ACHN (cell line): ENCODE measurements around the gene VAX1.
"Not testable (repeated sequence)": the region's sequence is repeated elsewhere in the genome, so short reads cannot be mapped to it uniquely, and the experiment has no call there.

Source experiments
- DNase-seq: peaks from one replicate; pipeline ENCODE4 v3.0.0-alpha.2; 2015
- in situ Hi-C: cut with HindIII; loops from 2 replicates; pipeline ENCODE4 v1.10.0; 2017; ENCODE audit warnings: low sequenced_read_pairs, low pct_ligation_motif_present, low pct_unique_long_range_greater_than_20kb

VAX1 gene, protein sequence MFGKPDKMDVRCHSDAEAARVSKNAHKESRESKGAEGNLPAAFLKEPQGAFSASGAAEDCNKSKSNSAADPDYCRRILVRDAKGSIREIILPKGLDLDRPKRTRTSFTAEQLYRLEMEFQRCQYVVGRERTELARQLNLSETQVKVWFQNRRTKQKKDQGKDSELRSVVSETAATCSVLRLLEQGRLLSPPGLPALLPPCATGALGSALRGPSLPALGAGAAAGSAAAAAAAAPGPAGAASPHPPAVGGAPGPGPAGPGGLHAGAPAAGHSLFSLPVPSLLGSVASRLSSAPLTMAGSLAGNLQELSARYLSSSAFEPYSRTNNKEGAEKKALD

DNA sequence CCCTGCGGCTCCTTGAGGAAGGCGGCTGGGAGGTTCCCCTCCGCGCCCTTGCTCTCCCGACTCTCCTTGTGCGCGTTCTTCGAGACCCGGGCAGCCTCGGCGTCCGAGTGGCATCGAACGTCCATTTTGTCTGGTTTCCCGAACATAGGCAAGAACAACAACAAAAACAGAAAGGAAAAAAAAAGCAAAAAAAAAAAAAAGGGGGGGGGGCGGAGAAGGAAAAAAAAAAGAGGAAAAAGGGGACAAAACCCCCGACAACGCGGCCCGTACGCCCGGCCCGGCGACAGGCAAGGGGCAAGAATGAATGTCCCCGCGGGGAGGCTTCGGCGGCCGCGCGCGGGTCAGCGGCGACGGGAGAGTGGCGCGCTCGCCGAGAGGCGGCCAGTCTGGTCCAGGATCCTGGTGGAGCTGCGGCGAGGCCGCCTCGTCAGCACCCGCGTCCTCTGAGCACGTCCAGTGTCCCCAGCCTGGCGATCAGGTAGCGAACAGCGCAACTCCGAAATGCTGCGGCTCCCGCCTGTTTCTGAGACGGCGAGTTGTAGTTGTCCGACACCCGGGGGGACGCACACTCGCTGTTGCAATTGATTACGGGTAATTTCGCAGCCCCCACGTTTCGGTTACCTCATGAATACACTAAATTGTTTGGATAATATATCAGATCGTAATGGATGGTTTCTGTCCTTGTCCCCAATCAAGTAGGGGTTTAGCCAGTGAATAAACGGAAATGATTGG, at the start of gene VAX1:
Gene VAX1, minus strand, starts transcription at position 360 of the 732 bp plus-strand sequence. Its CDS starts 214 bp downstream, at position 146.
- in situ Hi-C loops: no loop called here
- peak; percentile 7 for DNase-seq

DNA sequence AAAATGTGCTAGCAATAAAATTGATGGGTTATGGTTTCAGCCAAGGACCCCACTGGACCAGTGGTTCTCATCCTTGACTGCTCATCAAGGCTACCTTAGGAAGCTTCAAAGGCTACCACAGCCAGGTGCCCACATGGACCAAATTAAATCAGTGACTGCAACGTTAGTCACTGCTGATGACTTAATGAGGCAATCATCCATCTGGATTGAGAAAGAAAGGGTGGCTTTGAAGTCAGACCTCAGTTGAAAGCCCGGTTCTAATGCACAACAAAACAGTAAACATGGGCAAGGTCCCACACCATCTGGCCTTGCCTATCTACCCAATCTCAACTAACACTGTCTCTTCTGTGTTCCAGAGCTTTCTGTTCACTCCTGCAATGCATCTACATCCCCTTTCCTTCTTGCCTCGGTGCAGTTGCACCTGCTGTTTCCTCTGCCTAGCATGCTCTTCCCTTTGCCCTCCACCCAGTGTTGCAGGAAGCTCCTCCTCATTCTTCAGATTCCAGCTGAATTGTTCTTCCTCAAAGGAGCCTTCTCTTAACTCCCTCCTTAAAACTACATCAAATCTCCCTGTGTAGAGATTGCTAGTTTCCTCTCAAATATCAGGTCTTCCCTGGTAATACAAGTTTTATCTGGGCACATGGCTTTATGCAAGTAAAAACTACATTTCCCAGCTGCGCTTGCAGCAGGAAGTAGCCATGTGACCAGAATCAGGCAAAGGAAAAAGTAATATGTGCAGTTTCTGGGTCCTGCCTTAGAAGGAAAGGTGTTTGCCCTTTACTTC, 49.0 kb upstream of the VAX1 start:
- peak; percentile 36 for DNase-seq
- in situ Hi-C loops: loop anchor here (25.0 kb wide), 1 partner anchor 375 kb away; no protein-coding TSS in a partner anchor

DNA sequence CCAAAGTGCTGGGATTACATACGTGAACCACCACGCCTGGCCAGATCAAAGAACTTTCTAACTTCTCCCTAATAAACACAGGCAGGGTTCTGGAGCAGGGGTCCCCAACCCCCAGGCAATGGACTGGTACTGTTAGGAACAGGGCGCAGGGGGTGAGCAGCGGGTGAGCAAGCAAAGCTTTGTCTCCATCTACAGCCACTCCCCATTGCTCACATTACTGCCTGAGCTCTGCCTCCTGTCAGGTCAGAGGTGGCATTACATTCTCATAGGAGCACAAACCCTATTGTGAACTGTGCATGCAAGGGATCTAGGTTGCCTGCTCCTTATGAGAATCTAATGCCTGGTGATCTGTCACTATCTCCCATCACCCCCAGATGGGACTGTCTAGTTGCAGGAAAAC, 47.7 kb upstream of the VAX1 start:
- in situ Hi-C loops: loop anchor here (25.0 kb wide), 1 partner anchor 374 kb away; no protein-coding TSS in a partner anchor
- not testable (repeated sequence) for DNase-seq

DNA sequence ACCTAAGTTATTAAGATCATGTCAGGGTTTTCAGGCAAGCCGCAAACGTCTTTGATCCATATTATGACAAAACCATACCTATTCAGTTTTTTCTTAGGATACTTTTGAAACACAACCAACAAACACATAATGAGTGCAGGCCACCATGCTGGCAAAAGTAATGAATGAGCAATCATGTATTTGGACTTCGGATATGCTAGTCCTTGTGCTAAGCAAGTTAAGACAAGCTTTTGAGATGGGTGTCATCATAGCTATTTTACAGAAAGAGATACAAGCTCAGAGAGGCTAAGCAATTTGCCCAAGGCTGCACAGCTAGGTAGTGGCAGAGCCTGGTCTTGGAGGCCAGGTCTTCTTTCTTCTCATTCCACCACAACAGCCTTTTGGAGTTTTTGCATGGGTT, 46.8 kb upstream of the VAX1 start:
- no peak for DNase-seq
- in situ Hi-C loops: loop anchor here (25.0 kb wide), 1 partner anchor 373 kb away; no protein-coding TSS in a partner anchor

DNA sequence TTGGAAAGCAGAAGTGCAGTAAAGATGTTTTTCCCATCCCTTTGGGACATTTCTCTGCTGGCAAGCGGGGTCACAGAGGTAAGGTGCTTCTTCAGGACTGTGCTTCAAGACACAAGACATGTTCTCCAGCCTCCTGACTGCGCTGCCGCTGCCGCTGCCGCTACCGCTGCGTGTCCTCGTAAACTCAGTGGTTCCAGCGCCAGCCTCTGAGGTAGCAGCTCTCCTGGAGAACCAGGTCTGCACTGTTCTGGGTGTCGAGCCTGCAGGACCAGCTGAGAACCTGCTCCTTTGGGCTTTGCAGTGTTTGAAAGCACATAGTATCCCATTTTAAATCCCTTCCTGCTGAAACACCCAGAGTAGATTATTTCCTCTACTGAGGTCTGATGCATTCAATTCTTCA, 46.2 kb upstream of the VAX1 start:
- in situ Hi-C loops: loop anchor here (25.0 kb wide), 1 partner anchor 372 kb away; no protein-coding TSS in a partner anchor
- DNase-seq: no peak

DNA sequence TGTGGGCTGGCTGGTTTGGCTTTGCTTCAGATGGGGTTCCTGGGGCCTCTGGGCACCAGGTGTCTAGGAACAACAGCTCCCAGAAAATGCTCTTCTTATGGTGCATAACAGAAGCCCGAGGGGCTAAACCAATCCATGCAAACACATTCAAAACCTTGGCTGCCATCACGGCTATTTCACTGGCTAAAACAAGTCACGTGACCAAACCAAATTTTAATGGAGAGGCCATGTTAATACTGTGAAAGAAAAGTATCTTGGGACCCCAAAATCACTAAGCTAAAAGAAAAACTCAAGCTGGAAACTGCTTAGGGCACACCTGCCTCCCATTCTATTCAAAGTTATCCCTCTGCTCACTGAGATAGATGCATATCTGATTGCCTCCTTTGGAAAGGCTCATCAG, 40.1 kb upstream of the VAX1 start:
- DNase-seq: no peak
- in situ Hi-C loops: loop anchor here (25.0 kb wide), 1 partner anchor 366 kb away; no protein-coding TSS in a partner anchor

DNA sequence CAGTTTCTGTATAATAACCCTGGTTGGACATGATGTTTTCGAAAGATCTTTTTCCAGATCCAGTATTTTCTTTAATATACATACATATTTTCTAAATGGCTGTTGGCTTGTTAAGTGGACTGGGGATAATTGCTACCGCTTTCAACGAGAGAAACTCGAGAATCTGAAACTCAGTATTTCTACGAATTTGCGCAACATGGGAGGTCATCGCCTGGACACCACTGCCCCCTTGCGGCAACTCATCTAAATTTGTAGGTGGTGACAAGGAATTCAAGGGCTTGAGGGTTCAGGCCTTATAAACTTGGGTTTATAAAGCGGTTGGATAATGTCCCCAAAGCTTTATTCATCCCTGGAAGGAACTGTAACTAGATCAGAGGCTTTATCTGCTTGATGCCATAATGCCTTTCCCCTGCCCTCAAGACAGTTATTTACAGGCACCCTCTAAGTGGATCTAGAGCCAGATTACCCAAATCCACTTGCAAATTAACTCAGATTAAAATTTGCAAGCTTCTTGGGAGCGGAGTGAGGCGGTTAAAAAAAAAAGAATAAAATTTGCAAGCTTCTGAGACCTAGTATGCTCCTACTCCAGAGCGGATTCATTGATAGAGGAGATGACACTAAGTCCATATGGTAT, 37.9 kb upstream of the VAX1 start:
- in situ Hi-C loops: loop anchor here (25.0 kb wide), 1 partner anchor 364 kb away; no protein-coding TSS in a partner anchor
- peak; percentile 83 for DNase-seq

DNA sequence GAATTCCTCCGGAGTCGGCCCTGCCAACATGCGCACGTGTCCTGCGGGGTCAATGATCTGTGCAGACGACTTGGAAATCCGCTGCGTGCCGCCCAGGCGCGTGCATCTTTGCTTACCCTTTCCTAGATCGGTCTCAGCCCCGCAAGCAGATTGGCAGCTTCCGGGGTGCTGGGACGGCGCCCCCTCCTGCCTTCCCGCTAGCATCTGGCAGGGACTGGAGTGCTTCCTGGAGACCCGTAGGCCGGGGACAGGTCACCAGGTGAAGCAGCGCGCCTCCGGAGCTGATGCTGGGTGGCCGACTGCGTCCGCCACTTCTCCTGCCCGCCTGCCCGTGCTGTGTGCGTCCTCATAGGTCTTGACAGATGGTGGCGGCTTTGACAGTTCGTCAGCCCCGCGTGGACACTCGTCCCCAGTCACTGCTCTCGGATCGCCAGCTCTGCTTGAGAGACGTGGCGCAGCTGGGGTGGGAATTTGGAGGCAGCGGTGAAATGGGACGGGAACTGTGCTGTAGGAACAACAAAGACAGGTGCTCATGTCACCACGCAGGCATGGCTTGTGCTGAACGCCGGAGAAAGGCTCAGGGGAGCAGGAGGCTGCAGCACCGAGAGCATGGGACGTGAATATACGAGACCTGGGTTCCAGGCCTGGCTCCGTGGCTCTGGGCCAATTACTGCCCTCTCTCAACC, 37.3 kb upstream of the VAX1 start:
- in situ Hi-C loops: loop anchor here (25.0 kb wide), 1 partner anchor 363 kb away; no protein-coding TSS in a partner anchor
- DNase-seq: no peak

DNA sequence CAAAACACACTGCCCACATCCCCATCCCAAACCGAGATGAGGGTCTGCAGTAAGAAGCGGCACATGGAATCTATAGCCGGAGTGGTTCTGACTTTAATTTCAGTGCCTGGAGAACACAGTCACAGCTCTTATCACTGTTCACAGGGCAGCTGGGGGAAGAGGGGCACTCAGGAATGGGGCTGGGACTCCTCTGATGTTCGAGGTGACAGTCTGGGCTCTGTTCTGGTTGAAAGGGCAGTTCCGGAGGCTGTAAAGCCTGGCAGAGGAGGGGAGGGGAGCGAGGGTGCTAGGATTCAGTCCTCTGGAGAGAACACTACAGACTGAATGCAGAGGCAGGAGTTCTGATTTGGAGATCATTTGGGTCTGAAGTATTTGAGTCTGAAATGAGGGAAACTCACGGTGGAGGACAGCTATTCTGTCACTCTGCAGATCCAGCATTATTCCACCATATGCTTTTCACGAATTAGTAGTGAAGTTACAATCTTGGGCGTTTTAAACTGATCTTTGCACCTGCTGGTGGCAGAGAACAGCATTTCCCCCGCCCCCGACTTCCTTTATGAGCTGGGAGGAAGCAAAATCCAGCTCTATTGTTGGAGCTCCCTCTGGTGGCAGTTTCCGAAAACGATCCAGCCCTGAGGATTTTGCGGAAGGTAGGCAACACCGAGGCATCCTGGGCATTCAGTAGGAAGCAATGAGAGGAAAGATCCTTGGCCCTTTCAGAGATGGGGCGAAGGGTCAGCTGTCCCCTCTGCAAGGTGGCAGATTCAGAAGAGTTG, 36.6 kb upstream of the VAX1 start:
- peak; percentile 89 for DNase-seq
- in situ Hi-C loops: loop anchor here (25.0 kb wide), 1 partner anchor 362 kb away; no protein-coding TSS in a partner anchor

DNA sequence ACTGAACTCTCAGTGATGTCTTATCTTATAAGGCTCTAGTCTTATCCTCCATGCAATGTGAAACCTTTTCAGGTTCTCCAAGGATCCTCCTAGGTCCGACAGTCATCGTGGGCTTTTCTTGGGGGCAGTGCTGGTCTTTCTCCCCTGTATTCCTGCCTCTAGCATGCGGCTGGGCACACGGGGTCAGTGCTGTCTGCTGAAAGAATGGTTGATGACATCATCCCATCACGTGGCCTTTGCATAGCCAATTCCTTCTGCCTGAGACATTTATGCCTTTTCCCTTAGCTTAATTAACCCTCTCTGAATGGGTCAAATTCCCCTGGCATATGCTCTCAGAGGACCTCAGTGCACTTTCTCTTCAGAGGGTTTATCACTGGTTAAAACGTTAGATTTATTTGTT, 32.2 kb upstream of the VAX1 start:
- in situ Hi-C loops: no loop called here
- DNase-seq: no peak

DNA sequence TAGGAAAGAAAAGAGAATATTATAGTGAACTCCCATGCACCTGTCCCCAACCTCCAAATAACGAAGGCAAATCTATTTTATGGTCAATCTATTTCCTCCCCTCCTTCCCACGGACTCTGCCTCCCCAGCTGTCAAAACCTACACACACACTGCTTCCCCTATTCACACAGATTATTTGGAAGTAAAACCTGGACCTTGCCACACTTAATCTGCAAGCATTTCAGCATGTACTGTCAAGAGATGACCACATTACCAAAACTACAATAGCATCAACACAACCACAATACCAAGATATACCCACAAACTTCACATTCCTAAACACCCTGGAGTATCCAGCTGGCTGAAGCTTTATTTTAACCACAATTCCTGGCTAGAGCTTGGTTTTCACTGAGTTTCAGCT, 31.4 kb upstream of the VAX1 start:
- in situ Hi-C loops: no loop called here

DNA sequence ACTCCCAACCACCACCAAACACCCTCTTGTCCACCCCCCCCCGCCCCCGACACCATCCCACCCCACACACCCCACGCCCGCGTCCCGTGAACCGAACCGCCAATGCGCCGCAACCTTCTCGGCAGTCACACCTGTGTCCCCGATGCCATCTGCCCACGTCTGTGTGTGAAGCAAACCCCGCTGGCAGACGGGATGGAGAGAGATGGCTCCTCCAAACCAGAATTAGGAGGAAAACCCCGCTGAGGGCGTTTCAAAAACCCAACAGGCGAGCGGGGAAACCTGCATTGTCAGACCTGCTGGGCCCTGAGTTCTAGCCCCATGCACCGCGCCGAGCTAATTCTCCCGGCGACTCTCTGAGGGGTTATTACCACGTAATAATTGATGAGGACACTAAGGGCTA, 30.7 kb upstream of the VAX1 start:
- in situ Hi-C loops: no loop called here
- no peak for DNase-seq

More for the DNA sequence above, 31.4 kb upstream of the VAX1 start:
- DNase-seq: no peak

DNA sequence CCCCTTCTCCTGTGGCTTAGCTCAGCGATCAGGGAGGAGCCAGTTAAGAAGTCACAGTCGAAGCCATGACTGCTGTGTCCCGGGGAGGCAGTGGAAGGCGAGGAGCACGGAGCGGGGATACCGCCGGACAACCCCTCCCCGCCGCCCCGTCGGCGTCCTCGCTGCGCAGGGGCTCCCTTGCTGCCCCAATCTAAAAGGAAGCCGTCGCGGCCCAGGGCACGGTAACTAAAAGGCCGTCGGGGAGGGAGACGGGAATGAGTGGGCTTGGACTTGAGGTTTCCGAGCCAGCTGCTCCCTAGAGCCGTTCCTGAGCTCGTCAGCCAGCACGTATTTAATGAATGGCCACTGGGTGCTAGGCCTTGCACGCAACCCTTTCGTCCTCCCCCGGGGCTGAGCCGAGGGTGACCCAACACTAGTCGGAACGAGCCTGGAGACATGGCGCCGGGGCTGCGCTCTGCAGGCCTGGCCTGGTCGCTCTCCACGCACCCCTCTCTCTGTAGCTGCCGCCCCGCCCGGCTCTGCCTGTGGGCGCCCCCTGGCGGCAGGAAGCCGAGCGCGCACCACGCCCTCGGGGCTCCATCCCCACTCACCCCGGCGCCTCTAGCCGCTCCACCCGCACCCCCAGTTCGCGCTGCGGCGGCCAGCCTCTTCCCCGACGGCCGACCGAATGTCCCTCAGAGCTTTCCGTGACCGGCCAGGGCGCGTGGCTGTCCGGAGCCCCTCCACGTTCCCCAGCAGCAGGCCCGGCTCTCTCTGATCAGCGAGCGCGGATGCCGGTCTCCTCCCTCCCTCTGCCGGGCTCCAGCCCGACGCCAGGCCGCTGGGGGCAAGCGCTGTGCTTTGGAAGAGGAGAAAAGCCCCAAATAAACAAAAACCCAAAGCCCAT, 30.0 kb upstream of the VAX1 start:
- peak; percentile 70 for DNase-seq
- in situ Hi-C loops: no loop called here

DNA sequence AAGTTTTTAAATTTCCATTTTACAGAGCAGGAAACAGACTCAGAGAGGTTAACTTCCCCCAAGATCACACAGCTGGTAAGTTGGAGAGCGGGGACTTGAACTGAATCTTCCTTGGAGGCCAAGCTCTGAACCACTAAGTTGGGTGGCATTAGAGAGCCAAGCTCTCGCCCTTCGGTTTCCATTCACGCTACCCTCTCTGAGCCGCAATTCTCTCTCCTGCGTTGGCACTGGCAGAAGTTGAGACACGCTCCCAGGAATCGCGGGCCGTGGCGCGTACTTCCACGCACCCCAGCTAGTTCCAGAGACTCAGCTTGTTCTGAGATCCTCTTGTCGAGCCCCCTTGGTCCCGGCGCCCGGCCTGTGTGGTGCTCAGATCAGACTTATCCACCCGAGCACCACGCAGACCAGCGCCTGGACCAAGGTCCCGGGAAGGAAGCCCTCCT, 29.3 kb upstream of the VAX1 start:
- no peak for DNase-seq
- in situ Hi-C loops: no loop called here

DNA sequence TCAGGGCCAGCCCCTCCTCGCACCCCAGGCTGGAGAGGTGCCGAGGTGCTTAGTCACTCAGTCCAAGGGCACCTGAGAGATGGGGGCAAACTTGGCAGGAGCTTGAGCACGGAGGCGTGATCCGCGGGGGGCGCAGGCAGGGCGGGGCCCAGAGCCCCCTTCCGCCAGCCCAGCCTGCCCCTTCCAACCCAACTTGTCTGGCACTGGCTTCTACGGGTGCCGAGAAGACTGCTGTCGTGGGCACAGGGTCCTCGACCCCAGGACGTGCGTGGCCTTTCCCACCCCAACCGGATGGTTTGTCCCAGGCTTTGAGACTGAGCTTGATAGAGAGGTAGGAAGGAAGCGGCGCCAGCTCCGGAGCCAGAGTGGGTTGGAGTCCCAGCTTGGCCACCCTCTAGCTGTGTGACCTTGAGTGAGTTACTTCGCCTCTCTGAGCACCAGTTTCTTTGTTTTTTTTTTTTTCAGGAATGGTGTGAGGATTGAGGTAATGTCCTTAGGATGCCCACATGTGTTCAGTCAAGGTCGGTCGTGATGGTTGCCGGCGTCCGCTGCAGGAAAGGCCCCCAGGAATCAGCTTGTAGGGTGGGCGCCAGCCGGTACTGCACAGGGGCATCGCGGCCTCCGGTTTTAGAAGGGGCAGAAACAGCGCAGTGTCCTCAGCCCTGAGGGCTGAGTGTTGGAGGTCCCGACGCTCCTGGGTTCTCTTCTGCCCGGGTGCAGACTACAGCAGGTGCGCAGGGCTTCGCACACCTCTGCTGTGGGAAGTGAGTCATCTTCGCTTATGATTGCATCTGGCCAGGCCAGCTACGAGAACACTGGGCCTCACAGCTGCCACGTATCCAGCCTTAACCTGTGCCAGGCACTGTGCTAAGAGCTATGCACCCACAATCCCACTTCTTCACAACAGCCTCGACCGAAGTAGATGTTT, 28.6 kb upstream of the VAX1 start:
- no peak for DNase-seq
- in situ Hi-C loops: no loop called here
